ENCODE data around the gene DSCAM.

DNA sequence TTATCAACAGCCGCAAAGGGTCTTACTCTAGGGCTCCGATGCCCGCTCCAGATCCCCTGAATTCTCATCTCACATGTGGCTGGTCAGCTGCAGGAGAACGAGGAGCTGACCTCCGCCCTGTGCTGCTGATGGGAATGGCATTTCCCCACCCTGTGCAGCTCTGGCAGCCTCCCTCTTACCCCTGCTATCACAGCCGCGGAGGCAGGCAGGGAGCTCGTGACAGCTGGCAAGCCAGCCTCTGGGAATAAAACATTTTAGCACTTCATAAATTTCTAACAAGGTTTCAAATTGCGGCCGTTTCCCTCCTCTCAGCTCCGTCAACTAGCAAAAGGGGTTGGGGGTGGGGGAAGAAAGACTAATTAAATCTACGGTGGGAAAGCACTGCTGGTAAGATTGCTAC, 81.1 kb downstream of the DSCAM start:
- TF ChIP-seq, protein P1, sequence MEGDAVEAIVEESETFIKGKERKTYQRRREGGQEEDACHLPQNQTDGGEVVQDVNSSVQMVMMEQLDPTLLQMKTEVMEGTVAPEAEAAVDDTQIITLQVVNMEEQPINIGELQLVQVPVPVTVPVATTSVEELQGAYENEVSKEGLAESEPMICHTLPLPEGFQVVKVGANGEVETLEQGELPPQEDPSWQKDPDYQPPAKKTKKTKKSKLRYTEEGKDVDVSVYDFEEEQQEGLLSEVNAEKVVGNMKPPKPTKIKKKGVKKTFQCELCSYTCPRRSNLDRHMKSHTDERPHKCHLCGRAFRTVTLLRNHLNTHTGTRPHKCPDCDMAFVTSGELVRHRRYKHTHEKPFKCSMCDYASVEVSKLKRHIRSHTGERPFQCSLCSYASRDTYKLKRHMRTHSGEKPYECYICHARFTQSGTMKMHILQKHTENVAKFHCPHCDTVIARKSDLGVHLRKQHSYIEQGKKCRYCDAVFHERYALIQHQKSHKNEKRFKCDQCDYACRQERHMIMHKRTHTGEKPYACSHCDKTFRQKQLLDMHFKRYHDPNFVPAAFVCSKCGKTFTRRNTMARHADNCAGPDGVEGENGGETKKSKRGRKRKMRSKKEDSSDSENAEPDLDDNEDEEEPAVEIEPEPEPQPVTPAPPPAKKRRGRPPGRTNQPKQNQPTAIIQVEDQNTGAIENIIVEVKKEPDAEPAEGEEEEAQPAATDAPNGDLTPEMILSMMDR (IDR thresholded peaks at IDR 0.05): no peak
- no peak for TF ChIP-seq POLR2A (IDR thresholded peaks at IDR 0.05)
- no peak for TF ChIP-seq POLR2AphosphoS5 (IDR thresholded peaks at IDR 0.05)

Data from gastroesophageal sphincter (tissue), 3 donors.